Fibroblast of villous mesenchyme (primary cell): Measurements from ENCODE around the gene ENTHD1. TPM values are rescaled to one million over a fixed set of nuclear protein-coding genes. Genes with fewer than 3 reads are reported as not detected.
"Not testable (repeated sequence)": the region's sequence is repeated elsewhere in the genome, so short reads cannot be mapped to it uniquely, and the experiment has no call there.

ENCODE experiments used
- DNase-seq: peaks from one replicate; pipeline ENCODE4 v3.0.0-alpha.2; 2010; ENCODE audit warnings: low read depth
- H3K4me3 ChIP-seq: 2 replicates; pipeline ENCODE4 v1.5.1; 2011; ENCODE audit warnings: low read depth, mild to moderate bottlenecking, low read length
- CTCF ChIP-seq: IDR thresholded peaks from 2 replicates; pipeline ENCODE4 v1.5.1; 2012; ENCODE audit warnings: low read depth, mild to moderate bottlenecking, low read length; ENCODE audit not compliant: insufficient read depth
- total RNA-seq: library from RNA; depleted of rRNA; stranded (reverse); fragments of >200 nt; gene quantifications from 2 replicates; pipeline ENCODE4 v1.2.3, GENCODE V29; 2012

ENTHD1 gene
- total RNA-seq, 1 donor = not detected

- DNase-seq = no peak
- no peak for TF ChIP-seq CTCF
- H3K4me3 ChIP-seq = no peak overlapping the region
These were observed 41.8 kb downstream of the ENTHD1 start for GRCh38 chr22:39851606-39852315.

- DNase-seq = no peak
- TF ChIP-seq CTCF = no peak
- H3K4me3 ChIP-seq = no peak overlapping the region
These were observed 46.1 kb downstream of the ENTHD1 start for GRCh38 chr22:39847477-39847876.

- not testable (repeated sequence) for DNase-seq, H3K4me3 ChIP-seq
These were observed 47.0 kb downstream of the ENTHD1 start for GRCh38 chr22:39846539-39846938.

GRCh38 chr22:39845529-39845928, 48.0 kb downstream of the ENTHD1 start:
- no peak overlapping the region for H3K4me3 ChIP-seq
- no peak for TF ChIP-seq CTCF
- DNase-seq = no peak

- no peak overlapping the region for H3K4me3 ChIP-seq
- TF ChIP-seq CTCF = no peak
- DNase-seq = no peak
These were observed 53.5 kb downstream of the ENTHD1 start for GRCh38 chr22:39839917-39840510.

GRCh38 chr22:39839204-39839603, 54.4 kb downstream of the ENTHD1 start:
- DNase-seq = no peak
- TF ChIP-seq CTCF = no peak
- no peak overlapping the region for H3K4me3 ChIP-seq

- no peak for DNase-seq
- no peak for TF ChIP-seq CTCF
- no peak overlapping the region for H3K4me3 ChIP-seq
These were observed 60.0 kb downstream of the ENTHD1 start for GRCh38 chr22:39833610-39834009.
